Neuronal stem cell (in vitro differentiated cells): Measurements from ENCODE around the gene CCDC195.

Source experiments
- DNase-seq: peaks from one replicate; pipeline ENCODE4 v3.0.0-alpha.2; 2013; ENCODE audit warnings: low spot score
- H2AFZ ChIP-seq: one replicate; pipeline ENCODE4 v1.6.1; 2013; ENCODE audit warnings: mild to moderate bottlenecking, low read length, inconsistent platforms
- H2AK5ac ChIP-seq: 2 replicates; pipeline ENCODE4 v1.6.1; 2013; ENCODE audit warnings: low read depth, mild to moderate bottlenecking, inconsistent platforms, low read length, moderate library complexity, mixed read lengths
- H2BK120ac ChIP-seq: 2 replicates; pipeline ENCODE4 v1.6.1; 2013; ENCODE audit warnings: low read depth, mild to moderate bottlenecking, inconsistent platforms, low read length, moderate library complexity, mixed read lengths
- H2BK12ac ChIP-seq: one replicate; pipeline ENCODE4 v1.6.1; 2013; ENCODE audit warnings: low read length, inconsistent platforms
- H2BK15ac ChIP-seq: 2 replicates; pipeline ENCODE4 v1.6.1; 2013; ENCODE audit warnings: mild to moderate bottlenecking, low read length, inconsistent platforms, mixed read lengths
- H2BK5ac ChIP-seq: one replicate; pipeline ENCODE4 v1.6.1; 2013; ENCODE audit warnings: inconsistent platforms, mild to moderate bottlenecking, low read length, moderate library complexity
- H3K14ac ChIP-seq: one replicate; pipeline ENCODE4 v1.6.1; 2013; ENCODE audit warnings: low read length, inconsistent platforms
- H3K18ac ChIP-seq: 2 replicates; pipeline ENCODE4 v1.6.1; 2013; ENCODE audit warnings: low read length, inconsistent platforms
- H3K23ac ChIP-seq: 2 replicates; pipeline ENCODE4 v1.6.1; 2013; ENCODE audit warnings: low read depth, mild to moderate bottlenecking, mixed read lengths, low read length, inconsistent platforms; ENCODE audit not compliant: poor library complexity
- H3K27ac ChIP-seq: replicated peaks from 3 replicates; pipeline ENCODE4 v1.5.1; 2013; ENCODE audit warnings: low read length, inconsistent platforms
- H3K27me3 ChIP-seq, 3 experiments: 2 replicates each; pipeline ENCODE4 v1.6.1; 2013; ENCODE audit warnings: low read length in 3 of 3, mild to moderate bottlenecking in 2 of 3, inconsistent platforms in 1 of 3, low read depth in 1 of 3, mixed read lengths in 1 of 3, moderate library complexity in 1 of 3; ENCODE audit not compliant: control insufficient read depth in 3 of 3, insufficient read depth in 3 of 3
- H3K36me3 ChIP-seq, 2 donors: replicated peaks in 1 of 2; 2 replicates each; pipeline ENCODE4 v1.6.1; 2013; ENCODE audit warnings: low read length in 2 of 2; ENCODE audit not compliant: control insufficient read depth in 2 of 2, insufficient read depth in 2 of 2
- H3K4ac ChIP-seq: 2 replicates; pipeline ENCODE4 v1.6.1; 2013; ENCODE audit warnings: inconsistent platforms, mild to moderate bottlenecking, low read length, moderate library complexity
- H3K4me1 ChIP-seq, 2 donors: 1 replicate in 1 of 2; 2 replicates in 1 of 2; pipeline ENCODE4 v1.6.1; 2013; ENCODE audit warnings: low read length in 2 of 2, low read depth in 1 of 2; ENCODE audit not compliant: control insufficient read depth in 2 of 2, insufficient read depth in 1 of 2
- H3K4me2 ChIP-seq: one replicate; pipeline ENCODE4 v1.6.1; 2013; ENCODE audit warnings: mild to moderate bottlenecking, low read length, inconsistent platforms; ENCODE audit not compliant: insufficient read depth, poor library complexity, severe bottlenecking
- H3K4me3 ChIP-seq, 2 donors: 2 replicates each; pipeline ENCODE4 v1.5.1; 2013; ENCODE audit warnings: low read length in 2 of 2, mild to moderate bottlenecking in 2 of 2, inconsistent platforms in 1 of 2, moderate library complexity in 1 of 2
- H3K79me1 ChIP-seq: one replicate; pipeline ENCODE4 v1.6.1; 2013; ENCODE audit warnings: low read depth, mild to moderate bottlenecking, inconsistent platforms, low read length, moderate library complexity
- H3K9ac ChIP-seq: one replicate; pipeline ENCODE4 v1.6.1; 2013; ENCODE audit warnings: mild to moderate bottlenecking, low read depth, low read length, inconsistent platforms; ENCODE audit not compliant: poor library complexity
- H3K9me3 ChIP-seq, 2 donors: replicated peaks in 1 of 2; 2 replicates each; pipeline versions ENCODE3 to v1.6.1; 2013; ENCODE audit warnings: low read length in 2 of 2, mild to moderate bottlenecking in 2 of 2, inconsistent platforms in 1 of 2, low read depth in 1 of 2, mixed read lengths in 1 of 2, moderate library complexity in 1 of 2; ENCODE audit not compliant: control insufficient read depth in 2 of 2, insufficient read depth in 1 of 2
- H4K8ac ChIP-seq: one replicate; pipeline ENCODE4 v1.6.1; 2013; ENCODE audit warnings: low read depth, mild to moderate bottlenecking, inconsistent platforms, low read length, moderate library complexity
- H4K91ac ChIP-seq: one replicate; pipeline ENCODE4 v1.6.1; 2013; ENCODE audit warnings: low read length, low read depth, mild to moderate bottlenecking, inconsistent platforms; ENCODE audit not compliant: poor library complexity
- WGBS, 2 donors: extraction: QIAGEN DNeasy Blood & Tissue Kit; methylation state at CpG; one replicate each; pipeline ENCODE4 v1.1.7; 2013; ENCODE audit warnings: missing lambda C conversion rate in 2 of 2, mixed read lengths in 1 of 2; ENCODE audit not compliant: insufficient read length in 2 of 2, insufficient replicate concordance in 1 of 2; ENCODE audit errors: extremely low coverage in 2 of 2; 5-methylcytosine and 5-hydroxymethylcytosine counted together

CCDC195 gene

DNA sequence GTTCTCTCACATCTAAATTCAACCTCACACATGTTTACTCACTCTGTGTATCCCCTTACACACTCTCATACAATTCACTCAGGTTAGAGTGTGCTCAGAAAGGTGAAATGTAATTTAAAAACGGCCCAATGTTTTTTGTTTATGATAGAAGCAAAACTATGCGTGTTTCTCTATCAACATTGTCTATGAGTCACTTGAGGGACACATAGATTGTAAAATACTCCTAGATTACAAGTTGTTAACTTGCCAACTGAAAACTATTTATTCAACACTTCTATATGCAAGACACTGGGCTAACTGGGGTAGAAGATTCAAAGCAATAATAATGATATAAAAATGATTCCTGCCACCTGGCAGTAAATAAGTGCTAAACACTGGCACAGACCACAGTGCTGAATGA is 24.6 kb downstream of the CCDC195 start:
- WGBS, 2 donors = no CpG with 5 or more reads among the region's 2 CpGs
- H2BK15ac ChIP-seq = no peak overlapping the region
- no peak overlapping the region for H2AK5ac ChIP-seq
- no peak overlapping the region for H2BK120ac ChIP-seq
- no peak overlapping the region for H2BK12ac ChIP-seq
- H3K27me3 ChIP-seq = no peaks in the 10 kb centered on the region
- H3K9ac ChIP-seq = no peak overlapping the region
- H3K4ac ChIP-seq = no peak overlapping the region
- no peak overlapping the region for H2BK5ac ChIP-seq
- no peaks in the 10 kb centered on the region for H3K4me1 ChIP-seq
- H2AFZ ChIP-seq = no peak overlapping the region
- H3K14ac ChIP-seq = no peak overlapping the region
- no peak overlapping the region for H4K8ac ChIP-seq
- no peak overlapping the region for H4K91ac ChIP-seq
- no peak overlapping the region for H3K23ac ChIP-seq
- H3K27ac ChIP-seq = no peak overlapping the region
- H3K4me2 ChIP-seq = no peak overlapping the region
- H3K4me3 ChIP-seq = no peak overlapping the region
- no peaks in the 10 kb centered on the region for H3K36me3 ChIP-seq
- no peak overlapping the region for H3K18ac ChIP-seq
- no peaks in the 10 kb centered on the region for H3K79me1 ChIP-seq
- no peak for DNase-seq
- no peaks in the 10 kb centered on the region for H3K9me3 ChIP-seq

DNA sequence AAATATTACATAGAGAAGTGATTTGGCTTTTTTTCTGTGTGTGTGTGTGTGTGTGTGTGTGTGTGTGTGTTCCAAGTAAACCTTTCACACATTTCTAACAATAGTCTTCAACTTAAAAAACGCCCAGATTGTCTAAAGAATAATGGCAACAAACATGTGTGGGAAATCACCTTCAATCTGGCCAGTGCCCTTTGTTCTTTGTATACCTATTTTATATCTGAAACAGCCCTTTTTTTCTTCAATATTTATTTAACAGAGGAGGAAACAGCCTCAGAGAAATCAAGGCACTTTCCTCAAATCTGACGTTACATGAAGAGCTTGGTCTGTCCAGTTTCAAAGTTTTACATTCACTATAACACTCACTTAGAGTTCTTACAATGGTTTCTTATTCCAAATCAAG is 25.3 kb downstream of the CCDC195 start:
- no CpG with 5 or more reads among the region's 2 CpGs for WGBS, 2 donors
- Histone ChIP-seq H3K4me2 (no peak overlapping the region), H3K36me3 (no peaks in the 10 kb centered on the region), H3K27me3 (no peaks in the 10 kb centered on the region), H3K23ac (no peak overlapping the region), H2BK12ac (no peak overlapping the region), H2BK15ac (no peak overlapping the region), H3K9me3 (no peaks in the 10 kb centered on the region), H3K14ac (no peak overlapping the region), H3K9ac (no peak overlapping the region), H2AFZ (no peak overlapping the region), H3K4me1 (no peaks in the 10 kb centered on the region), H3K79me1 (no peaks in the 10 kb centered on the region), H3K18ac (no peak overlapping the region), H3K4ac (no peak overlapping the region), H2BK5ac (no peak overlapping the region), H3K27ac (no peak overlapping the region), H4K8ac (no peak overlapping the region), H2BK120ac (no peak overlapping the region), H3K4me3 (no peak overlapping the region), H2AK5ac (no peak overlapping the region), H4K91ac (no peak overlapping the region)
- no peak for DNase-seq

- H2BK120ac ChIP-seq = no peak overlapping the region
- no peak overlapping the region for H4K8ac ChIP-seq
- no peak overlapping the region for H3K9ac ChIP-seq
- no peak overlapping the region for H2BK15ac ChIP-seq
- no peaks in the 10 kb centered on the region for H3K36me3 ChIP-seq
- no peaks in the 10 kb centered on the region for H3K9me3 ChIP-seq
- H3K4me1 ChIP-seq = no peaks in the 10 kb centered on the region
- no peaks in the 10 kb centered on the region for H3K27me3 ChIP-seq
- H3K4me2 ChIP-seq = no peak overlapping the region
- H3K4ac ChIP-seq = no peak overlapping the region
- H3K14ac ChIP-seq = no peak overlapping the region
- no peak overlapping the region for H2BK5ac ChIP-seq
- H4K91ac ChIP-seq = no peak overlapping the region
- no peak overlapping the region for H3K4me3 ChIP-seq
- no peak overlapping the region for H2AK5ac ChIP-seq
- no peak overlapping the region for H3K18ac ChIP-seq
- no peak overlapping the region for H2BK12ac ChIP-seq
- H3K79me1 ChIP-seq = no peaks in the 10 kb centered on the region
- H3K23ac ChIP-seq = no peak overlapping the region
- H3K27ac ChIP-seq = no peak overlapping the region
- WGBS, 2 donors = no CpG with 5 or more reads among the region's 2 CpGs
- DNase-seq = no peak
- no peak overlapping the region for H2AFZ ChIP-seq
These were observed 26.6 kb downstream of the CCDC195 start for GRCh38 chr2:224689539-224689938.

GRCh38 chr2:224688997-224689396 is 27.2 kb downstream of the CCDC195 start:
- no peak overlapping the region for H2BK15ac ChIP-seq
- no peak for DNase-seq
- no peak overlapping the region for H3K9ac ChIP-seq
- no peak overlapping the region for H4K8ac ChIP-seq
- no CpG with 5 or more reads among the region's 2 CpGs for whole genome bisulfite sequencing, 2 donors
- H3K27ac ChIP-seq = no peak overlapping the region
- no peak overlapping the region for H2BK12ac ChIP-seq
- H2BK5ac ChIP-seq = no peak overlapping the region
- H3K4me2 ChIP-seq = no peak overlapping the region
- H4K91ac ChIP-seq = no peak overlapping the region
- H3K23ac ChIP-seq = no peak overlapping the region
- no peak overlapping the region for H3K4ac ChIP-seq
- no peaks in the 10 kb centered on the region for H3K27me3 ChIP-seq
- no peak overlapping the region for H2AFZ ChIP-seq
- no peak overlapping the region for H3K14ac ChIP-seq
- no peak overlapping the region for H3K18ac ChIP-seq
- no peaks in the 10 kb centered on the region for H3K79me1 ChIP-seq
- no peaks in the 10 kb centered on the region for H3K4me1 ChIP-seq
- no peak overlapping the region for H3K4me3 ChIP-seq
- no peaks in the 10 kb centered on the region for H3K36me3 ChIP-seq
- H2BK120ac ChIP-seq = no peak overlapping the region
- H3K9me3 ChIP-seq = no peaks in the 10 kb centered on the region
- H2AK5ac ChIP-seq = no peak overlapping the region
